Colonic mucosa (tissue), 4 donors: ENCODE data around the gene TGFBR3. TPM values are rescaled to one million over a fixed set of nuclear protein-coding genes. Genes with fewer than 3 reads are reported as not detected.

Experiments
- DNase-seq: peaks from one replicate; pipeline ENCODE4 v3.0.0-alpha.2; 2020
- H3K27ac ChIP-seq: fragments of 200-600 bp; one replicate; pipeline ENCODE4 v1.8.0; 2021
- H3K27me3 ChIP-seq: fragments of 200-600 bp; one replicate; pipeline ENCODE4 v1.8.0; 2021
- H3K36me3 ChIP-seq: fragments of 200-600 bp; one replicate; pipeline ENCODE4 v1.8.0; 2021
- H3K4me1 ChIP-seq: fragments of 200-600 bp; one replicate; pipeline ENCODE4 v1.8.0; 2021; ENCODE audit warnings: mild to moderate bottlenecking
- H3K4me3 ChIP-seq: fragments of 200-600 bp; one replicate; pipeline ENCODE4 v1.8.0; 2021
- H3K9ac ChIP-seq, 2 donors: one replicate each; pipeline ENCODE4 v1.7.0; 2013; ENCODE audit warnings: control low read depth in 2 of 2, low read depth in 2 of 2, low read length in 2 of 2
- H3K9me3 ChIP-seq: fragments of 200-600 bp; one replicate; pipeline ENCODE4 v1.8.0; 2021
- CTCF ChIP-seq: fragments of 200-600 bp; IDR thresholded peaks from one replicate; pipeline ENCODE4 v1.8.0; 2022; ENCODE audit warnings: antibody characterized with exemption, mild to moderate bottlenecking
- intact Hi-C: fragments of 100-400 bp; cut with DNase I; formaldehyde crosslinking; loops from one replicate; pipeline ENCODE4 v1.14.1; 2022
- total RNA-seq, 2 donors: library from RNA; stranded (reverse); fragmentation: NEBNext Ultra II Directional in 1 of 2; extraction: Animal tissue kit (Norgen Biotek cat#: 25700) in 1 of 2; gene quantifications; one replicate each; pipeline ENCODE4 v1.2.1, GENCODE V29; 2021
- donor health status: healthy.
- donor health status: DM: no; HTN: no; CAD: no.
- donor health status: DM: no; HTN: no; CAD: no.

Gene TGFBR3
- total RNA-seq, 2 donors from 2014 or later, result 8.4 to 16.0 TPM

- DNase-seq, result no peak
- Histone ChIP-seq H3K27me3 (no peaks in the 10 kb centered on the region), H3K4me3 (no peak overlapping the region), H3K4me1 (no peaks in the 10 kb centered on the region), H3K9ac (no peak overlapping the region), H3K36me3 (no peaks in the 10 kb centered on the region), H3K27ac (no peak overlapping the region), H3K9me3 (no peaks in the 10 kb centered on the region)
- TF ChIP-seq CTCF, result no peak
- intact Hi-C loops, result no loop called here
Observed at GRCh38 chr1:91792489-91793071, 93.4 kb downstream of the TGFBR3 start.

GRCh38 chr1:91791691-91792488 lies 94.1 kb downstream of the TGFBR3 start:
- no peaks in the 10 kb centered on the region for H3K9me3 ChIP-seq
- H3K9ac ChIP-seq, result no peak overlapping the region
- no peak for TF ChIP-seq CTCF
- no peak overlapping the region for H3K27ac ChIP-seq
- no peaks in the 10 kb centered on the region for H3K36me3 ChIP-seq
- no peaks in the 10 kb centered on the region for H3K27me3 ChIP-seq
- intact Hi-C loops, result no loop called here
- no peak for DNase-seq
- H3K4me1 ChIP-seq, result no peaks in the 10 kb centered on the region
- no peak overlapping the region for H3K4me3 ChIP-seq

- Histone ChIP-seq H3K27me3 (no peaks in the 10 kb centered on the region), H3K9me3 (no peaks in the 10 kb centered on the region), H3K4me1 (no peaks in the 10 kb centered on the region), H3K9ac (no peak overlapping the region), H3K27ac (no peak overlapping the region), H3K4me3 (no peak overlapping the region), H3K36me3 (no peaks in the 10 kb centered on the region)
- TF ChIP-seq CTCF, result no peak
- no peak for DNase-seq
- intact Hi-C loops, result no loop called here
Observed at GRCh38 chr1:91791103-91791502, 94.8 kb downstream of the TGFBR3 start.

GRCh38 chr1:91790392-91790791 lies 95.6 kb downstream of the TGFBR3 start:
- Histone ChIP-seq H3K9ac (no peak overlapping the region), H3K27me3 (no peaks in the 10 kb centered on the region), H3K4me1 (no peaks in the 10 kb centered on the region), H3K27ac (no peak overlapping the region), H3K9me3 (no peaks in the 10 kb centered on the region), H3K4me3 (no peak overlapping the region), H3K36me3 (no peaks in the 10 kb centered on the region)
- no peak for TF ChIP-seq CTCF
- intact Hi-C loops, result no loop called here
- no peak for DNase-seq

- H3K27me3 ChIP-seq, result no peaks in the 10 kb centered on the region
- TF ChIP-seq CTCF, result no peak
- no peak overlapping the region for H3K27ac ChIP-seq
- no peaks in the 10 kb centered on the region for H3K9me3 ChIP-seq
- intact Hi-C loops, result no loop called here
- H3K4me1 ChIP-seq, result no peaks in the 10 kb centered on the region
- no peaks in the 10 kb centered on the region for H3K36me3 ChIP-seq
- H3K4me3 ChIP-seq, result no peak overlapping the region
- H3K9ac ChIP-seq, result no peak overlapping the region
- DNase-seq, result no peak
Observed at GRCh38 chr1:91789273-91789997, 96.5 kb downstream of the TGFBR3 start.
